HG02981 (cell line): Measurements from ENCODE around the gene GBX1.
A peak's percentile ranks its signal among the peaks of the same experiment; 100 is the strongest.

Experiments
- ATAC-seq: cut with Tn5 transposase; IDR thresholded peaks from one replicate; pipeline ENCODE4 v1.9.1; 2021; ENCODE audit warnings: mild to moderate bottlenecking, moderate library complexity; ENCODE audit not compliant: unreplicated experiment

Gene GBX1

DNA sequence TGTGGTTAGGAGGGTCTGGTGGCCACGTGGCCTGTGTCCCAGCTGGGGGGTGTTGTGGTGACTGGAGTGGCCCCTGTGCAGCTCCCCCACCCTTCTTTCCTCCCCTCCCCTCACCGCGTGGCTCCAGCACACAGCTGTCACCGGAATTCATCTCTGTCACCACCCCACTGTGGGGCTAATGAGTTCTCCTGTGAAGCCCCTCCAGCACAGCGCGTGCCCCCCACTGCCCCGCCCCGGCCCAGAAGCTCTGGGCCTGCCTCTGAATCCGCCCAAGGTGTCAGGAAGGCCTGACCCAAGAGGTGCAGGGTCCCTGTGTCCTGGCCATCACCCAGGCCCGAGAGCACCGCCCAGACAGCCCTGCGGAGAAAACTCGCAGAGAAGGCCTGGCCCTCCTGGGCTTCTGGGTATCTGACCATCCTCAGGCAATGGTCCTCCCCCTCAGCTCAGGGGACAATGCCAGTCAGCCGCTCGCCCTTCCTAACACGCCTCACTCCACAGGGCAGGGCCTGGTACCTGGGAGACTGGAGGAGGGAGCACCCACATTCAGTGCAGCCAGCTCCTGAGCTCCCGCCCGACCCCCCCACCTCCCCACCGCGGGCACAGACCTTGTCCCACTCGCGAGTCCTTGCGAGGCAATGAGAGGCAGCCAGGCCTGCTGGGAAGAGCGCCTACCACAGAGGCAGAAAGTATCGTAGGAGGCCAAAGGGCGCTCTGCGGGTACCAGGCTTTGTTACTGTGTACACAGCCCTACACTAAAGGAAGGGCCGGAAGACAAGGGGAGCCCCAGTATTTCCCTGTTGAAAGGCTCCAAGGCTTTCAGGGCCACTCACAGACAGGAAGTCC lies 38.2 kb downstream of the GBX1 start:
- ATAC-seq = no peak

DNA sequence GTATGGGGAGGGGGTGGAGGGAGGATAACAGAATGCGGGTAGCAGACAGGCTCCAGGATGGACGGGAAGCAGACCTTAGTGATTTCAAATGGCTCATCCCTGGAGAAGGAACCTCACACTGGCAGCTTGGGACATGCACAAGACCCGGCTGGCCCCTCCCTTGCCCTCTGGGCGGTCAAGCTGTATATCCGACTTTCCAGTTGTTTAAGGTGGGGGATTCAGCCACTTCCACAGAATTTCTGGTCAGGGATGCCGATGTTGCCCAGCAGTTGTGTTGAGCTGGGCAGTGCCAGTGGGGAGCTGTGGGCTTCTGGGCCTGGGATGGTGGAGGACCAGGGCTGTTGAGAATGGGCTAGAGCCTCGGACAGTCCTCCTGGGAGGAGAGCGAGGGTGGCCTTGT lies 38.8 kb downstream of the GBX1 start:
- ATAC-seq = no peak

DNA sequence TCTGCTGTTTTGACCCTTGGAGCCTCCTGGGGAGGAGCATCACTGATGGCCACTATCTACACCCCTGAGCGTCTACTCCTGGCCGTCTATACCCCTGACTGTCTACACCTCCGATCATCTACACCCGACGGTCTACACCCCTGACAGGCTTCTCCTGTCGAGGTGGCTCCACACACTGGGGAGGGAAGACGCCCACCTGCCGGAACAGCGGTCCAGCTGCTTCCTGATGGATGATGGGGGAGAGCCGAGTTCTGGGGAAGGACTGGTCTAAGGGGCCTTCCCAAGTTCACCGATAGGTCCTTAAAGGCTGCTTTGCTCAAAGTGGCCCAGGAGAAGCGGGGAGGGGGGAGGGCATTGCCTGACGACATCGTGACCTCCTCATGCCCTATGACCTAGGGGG lies 39.4 kb downstream of the GBX1 start:
- ATAC-seq = no peak

DNA sequence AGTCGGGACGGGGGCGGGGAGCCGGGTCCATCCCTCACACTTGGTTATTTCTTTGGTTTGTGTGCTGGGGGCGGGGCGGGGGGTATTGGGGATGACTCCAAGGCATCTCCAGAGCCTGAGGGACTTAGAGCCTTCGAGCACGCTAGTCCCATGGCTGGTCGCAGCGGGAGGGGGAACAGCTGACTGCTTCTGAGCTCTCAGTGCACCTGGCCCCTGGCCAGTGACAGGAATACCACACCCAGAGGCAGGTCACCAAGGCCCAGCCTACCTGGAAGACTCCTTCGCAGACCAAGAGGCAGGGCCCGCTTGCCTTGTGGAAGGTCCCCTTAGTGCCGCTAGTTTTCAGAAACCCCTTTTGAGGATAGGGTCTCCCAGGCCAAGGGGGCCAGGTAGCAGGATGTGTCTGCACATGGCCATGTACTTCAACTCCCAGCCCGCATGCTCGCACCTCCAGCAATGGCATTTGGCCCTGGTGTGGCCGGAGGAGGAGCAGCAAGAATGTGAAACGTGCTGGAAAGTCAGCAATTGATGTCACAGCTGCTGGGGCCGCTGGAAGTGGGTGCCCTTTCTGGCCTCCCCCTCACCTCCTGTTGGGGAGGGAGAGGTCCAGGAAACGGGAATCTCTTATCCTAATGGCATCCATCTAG lies 40.9 kb downstream of the GBX1 start:
- no peak for ATAC-seq

DNA sequence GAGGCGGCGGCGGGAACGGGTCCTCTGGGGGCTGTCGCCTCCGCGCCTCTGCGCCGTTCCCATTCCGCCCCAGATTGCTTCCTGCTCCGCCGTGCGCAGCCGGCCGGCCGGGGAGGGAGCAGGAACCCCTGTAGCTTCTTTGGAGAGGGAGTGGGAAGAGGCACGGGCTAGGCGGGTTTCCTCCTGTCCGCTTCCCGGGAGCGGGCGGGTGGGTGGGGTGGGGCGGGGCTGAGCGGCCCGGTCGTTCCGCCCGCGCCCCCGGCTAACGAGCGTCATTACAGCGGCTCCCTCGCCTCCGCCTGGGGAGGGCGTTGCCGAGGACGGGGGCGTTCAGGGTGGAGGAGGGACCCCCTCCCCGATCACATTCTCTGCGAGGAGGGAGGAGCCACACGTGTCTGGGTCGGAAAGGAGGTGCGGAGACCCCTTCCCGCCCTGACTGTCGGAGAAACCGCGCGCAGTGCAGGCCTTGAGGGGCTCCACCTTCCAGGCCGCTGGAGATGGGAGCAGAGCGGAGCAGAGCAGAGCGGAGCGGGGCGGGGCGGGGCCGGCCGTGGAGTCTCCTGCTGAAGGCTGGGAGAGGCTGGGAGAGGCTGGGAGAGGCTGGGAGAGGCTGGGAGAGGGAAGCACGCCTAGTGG lies 41.5 kb downstream of the GBX1 start:
- ATAC-seq = no peak

DNA sequence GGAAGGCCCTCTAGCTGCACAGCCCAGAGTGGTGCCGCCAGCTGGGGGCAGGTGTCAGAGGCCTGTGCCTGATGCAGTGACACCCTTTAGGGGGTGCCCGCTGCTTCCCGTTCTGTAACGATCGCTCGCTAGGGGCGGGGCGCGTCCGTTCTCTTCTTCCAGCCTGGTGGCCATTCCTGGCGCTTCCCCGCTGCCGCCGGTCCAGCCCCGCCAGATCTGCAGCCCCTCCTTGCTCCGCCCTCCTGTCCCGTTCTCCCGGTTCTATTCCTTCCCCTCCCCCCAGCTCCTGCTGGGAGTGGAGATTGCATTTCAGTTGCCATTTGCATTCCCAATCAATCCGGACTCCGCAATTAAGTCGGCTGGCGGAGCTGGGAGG lies 42.0 kb downstream of the GBX1 start:
- ATAC-seq = no peak

DNA sequence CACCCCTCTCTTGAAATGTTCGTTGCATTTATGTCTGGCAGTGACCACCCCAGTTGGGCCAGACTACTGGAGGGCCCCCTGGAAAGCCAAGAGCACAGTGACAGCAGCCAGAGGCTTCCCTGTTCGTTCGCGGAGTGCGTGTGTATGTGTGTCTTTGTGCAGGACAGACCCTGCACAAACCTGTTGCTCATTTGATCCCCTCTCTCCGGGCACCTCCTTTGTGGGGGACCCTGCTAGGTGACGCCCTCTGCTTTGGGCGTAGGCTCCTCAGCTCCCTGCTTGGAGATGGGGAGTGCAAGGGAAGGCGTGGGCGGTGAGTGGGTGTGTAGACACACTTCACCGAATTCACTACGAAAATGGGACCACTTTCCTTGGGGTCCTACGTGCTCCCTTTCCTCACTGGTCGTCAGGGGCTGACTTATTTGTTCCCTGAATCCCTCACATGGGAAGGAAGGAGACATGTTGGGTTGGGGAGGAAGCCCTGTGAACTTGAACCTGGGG lies 42.5 kb downstream of the GBX1 start:
- no peak for ATAC-seq

DNA sequence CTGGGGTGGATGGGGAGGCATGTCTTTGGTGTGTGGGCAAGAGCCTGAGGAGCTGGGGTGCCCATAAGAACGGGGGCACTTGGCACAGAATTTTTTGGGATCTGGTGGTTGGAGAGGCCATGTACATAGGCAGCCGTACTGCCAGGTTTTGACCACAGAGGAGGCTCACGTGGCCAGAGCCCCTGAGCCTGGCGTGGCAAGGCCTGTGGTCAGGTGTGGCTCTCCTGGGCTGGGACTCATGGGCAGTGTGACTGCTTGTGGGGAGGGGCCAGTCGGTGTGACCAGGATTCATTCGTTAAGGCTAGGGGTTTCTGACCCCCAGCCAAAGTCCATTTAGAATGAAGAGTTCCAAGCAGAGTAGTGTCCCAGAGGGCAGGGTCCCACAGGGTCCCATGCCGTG lies 43.0 kb downstream of the GBX1 start:
- no peak for ATAC-seq

DNA sequence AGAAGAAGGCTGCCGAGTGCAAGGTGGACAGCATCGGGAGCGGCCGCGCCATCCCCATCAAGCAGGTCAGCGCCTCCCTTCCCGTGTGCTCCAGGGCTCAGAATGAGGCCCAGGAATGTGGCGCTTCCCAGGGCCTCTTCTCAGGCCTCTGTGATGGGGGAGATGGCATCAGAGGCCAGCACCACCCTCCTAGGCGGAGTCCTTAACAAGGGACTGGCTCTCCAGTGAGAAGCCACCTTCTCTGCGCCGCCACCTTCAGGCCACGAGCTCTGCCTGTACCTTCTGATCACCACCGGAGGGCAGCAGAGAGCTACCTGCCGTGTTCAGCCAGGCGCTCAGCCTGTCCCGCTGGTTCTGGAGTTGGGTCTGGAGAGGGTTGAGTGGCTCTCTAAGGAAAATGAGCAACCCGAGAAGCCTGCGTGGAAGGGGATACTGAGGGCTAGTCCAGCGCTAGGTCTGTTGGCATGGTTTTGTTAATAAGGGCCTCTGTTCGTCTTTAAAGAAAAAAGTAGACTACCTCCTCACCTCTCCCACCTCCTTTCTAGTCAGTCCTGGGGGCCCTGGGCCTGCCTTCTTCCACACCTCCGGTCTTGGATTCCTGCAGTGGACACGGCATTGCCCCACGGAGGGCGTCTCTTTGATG lies 43.6 kb downstream of the GBX1 start:
- ATAC-seq = peak; percentile 92

DNA sequence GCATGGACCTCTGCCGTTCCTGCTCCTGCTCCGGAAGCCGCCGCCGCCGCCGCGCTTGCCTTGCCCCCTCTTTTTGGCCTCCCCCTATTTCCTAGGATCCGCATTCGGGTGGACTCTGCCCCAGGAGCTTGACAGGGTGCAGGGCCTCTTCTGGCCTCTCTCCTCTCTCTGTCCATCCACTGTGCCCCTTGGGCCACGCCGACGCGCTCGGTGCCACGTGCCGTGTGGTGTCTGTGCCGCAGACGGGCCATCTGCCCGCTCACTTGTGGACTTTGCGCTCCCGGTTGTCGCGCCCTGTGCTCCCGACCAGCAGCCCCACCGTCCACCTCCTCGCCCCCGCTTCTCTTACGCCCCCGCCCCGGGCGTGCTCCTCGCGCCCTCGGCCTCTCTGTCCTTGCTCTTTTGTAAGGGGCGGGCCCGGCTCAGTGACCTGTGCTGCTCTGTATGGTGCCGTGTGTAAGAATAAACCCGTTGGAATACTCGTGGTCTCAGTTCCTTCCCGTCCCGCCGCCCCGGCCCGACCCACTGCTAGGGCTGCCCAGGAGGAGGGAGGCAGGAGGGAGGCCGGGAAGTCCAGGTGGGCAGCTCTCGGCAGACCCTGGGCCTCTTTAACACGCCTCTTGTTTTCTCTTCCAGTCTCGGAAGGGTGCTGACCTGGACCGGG lies 44.2 kb downstream of the GBX1 start:
- no peak for ATAC-seq

DNA sequence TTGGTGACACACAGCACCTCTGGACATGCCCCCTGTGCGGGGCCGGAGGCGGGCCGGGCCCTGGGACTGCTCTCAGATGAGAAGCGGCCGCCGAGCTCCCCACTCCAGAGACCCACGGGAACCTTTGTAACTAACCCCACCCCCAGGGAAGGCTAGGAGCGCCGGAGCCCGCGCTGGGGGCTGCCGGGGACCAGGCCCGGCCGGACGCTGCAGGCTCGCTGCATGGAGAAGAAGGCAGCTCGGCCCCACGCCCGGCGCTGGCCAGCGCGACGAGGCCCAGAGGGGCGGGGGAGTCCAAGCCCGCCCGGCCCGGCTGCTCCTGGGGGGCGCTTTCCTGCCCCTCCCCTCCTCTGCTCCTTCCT lies 44.7 kb downstream of the GBX1 start:
- ATAC-seq = no peak

DNA sequence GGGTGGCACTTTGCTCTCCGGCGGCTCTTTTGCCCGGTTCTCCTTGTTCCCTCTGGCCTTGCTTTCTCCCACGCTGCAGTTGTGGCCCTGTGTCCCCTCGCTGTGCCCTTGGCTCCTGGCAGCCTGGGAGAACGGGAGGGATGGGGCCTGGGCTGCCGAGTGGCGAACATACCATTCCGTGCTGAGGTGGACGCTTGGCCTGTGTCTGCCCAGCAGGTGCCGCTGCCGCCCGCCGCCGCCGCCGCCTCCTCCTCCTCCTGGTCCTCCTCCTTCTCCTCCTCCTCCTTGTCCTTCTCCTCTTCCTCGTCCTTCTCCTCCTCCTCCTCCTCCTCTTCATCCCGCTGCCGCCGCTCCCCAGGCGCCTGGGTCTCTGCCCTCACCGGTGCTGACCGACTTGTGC lies 45.2 kb downstream of the GBX1 start:
- no peak for ATAC-seq

DNA sequence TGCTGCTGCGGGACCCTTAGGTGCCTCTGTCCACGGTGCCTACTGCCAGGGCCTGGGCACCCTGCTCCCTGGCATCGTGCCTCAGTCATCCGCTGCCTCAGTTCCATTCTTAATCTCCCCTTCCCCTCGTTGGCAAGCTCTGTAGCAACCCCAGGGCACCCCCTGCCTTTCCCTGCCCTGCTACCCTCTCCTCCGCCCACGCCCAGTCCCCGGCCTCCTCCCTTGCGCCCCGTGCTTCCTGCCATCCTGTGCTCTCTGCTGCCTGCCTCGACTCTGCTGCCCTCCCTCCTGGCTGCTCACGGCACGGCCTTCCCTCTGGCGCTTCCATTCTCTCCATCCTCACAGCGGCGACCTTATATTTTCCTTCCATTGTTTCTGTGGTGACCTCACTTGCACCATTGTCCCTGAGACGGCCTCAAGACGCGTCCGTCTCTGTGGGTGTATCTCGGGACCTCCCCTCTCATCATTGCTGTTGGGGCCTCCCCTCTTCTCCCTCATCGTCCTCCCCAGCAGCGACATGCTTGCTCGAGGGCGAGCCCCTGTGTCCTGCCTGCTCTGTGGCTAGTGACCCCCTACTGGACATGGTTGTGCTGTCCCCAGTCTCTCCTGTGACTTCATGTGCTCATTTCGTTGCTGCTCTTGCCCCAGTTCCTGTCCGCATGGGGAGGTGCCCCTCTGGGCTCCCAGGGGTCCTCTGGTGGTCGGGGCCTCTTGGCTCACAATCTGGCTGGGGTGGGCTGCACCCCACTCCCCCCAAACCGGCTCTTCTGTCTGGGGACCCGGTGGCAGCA lies 45.9 kb downstream of the GBX1 start:
- no peak for ATAC-seq

DNA sequence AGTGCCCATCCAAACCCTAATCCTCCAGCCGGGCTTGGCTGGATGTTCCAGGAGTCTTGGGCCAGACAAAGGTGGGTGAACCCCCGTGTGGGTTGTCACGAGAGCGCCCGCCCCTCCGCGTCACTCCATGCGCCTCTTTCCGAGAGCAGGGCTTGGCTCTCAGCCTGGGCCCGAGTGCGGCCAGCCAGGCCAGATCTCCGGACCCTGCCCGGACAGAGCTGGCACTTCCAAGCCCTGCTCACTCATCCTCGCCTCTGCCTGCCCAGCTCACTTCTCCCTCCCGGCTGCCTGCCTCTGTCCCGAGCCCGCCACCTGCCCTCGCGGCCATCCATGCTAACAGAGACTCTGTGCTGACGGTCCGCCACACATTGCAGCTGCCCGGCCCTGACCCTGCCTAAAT lies 46.6 kb downstream of the GBX1 start:
- no peak for ATAC-seq

DNA sequence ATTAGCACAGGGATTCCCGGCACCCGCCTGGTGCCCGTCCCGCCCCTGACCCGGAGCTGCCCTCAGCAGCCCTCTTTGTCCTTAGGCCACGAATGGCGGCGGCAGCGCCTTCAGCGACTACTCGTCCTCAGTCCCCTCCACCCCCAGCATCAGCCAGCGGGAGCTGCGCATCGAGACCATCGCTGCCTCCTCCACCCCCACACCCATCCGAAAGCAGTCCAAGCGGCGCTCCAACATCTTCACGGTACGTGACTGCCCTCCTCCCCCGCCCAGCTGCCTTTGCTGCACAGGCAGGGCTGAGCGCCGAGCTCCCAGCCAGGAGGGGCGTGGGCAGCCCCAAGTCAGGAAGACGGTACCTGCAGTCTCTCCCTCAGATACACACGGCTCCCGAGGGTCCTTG lies 47.6 kb downstream of the GBX1 start:
- ATAC-seq = no peak

DNA sequence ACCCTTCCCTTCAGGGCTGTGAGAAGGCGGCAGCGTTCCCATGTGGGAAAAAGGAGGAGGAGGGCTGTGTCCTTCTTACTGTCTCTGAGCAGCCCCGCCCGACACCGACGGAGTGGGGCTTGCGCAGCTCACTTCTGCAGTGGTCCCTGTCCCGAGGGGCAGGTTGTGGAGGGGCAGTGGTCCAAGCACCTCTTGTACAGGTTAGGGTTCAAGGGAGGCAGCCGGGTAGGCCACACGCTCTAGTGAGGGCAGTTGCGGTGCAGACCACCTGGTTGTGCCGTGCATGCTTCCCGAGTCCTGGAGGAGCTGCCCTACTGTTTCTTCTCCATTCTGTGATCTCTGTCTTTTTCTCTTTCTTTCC lies 48.5 kb downstream of the GBX1 start:
- no peak for ATAC-seq

DNA sequence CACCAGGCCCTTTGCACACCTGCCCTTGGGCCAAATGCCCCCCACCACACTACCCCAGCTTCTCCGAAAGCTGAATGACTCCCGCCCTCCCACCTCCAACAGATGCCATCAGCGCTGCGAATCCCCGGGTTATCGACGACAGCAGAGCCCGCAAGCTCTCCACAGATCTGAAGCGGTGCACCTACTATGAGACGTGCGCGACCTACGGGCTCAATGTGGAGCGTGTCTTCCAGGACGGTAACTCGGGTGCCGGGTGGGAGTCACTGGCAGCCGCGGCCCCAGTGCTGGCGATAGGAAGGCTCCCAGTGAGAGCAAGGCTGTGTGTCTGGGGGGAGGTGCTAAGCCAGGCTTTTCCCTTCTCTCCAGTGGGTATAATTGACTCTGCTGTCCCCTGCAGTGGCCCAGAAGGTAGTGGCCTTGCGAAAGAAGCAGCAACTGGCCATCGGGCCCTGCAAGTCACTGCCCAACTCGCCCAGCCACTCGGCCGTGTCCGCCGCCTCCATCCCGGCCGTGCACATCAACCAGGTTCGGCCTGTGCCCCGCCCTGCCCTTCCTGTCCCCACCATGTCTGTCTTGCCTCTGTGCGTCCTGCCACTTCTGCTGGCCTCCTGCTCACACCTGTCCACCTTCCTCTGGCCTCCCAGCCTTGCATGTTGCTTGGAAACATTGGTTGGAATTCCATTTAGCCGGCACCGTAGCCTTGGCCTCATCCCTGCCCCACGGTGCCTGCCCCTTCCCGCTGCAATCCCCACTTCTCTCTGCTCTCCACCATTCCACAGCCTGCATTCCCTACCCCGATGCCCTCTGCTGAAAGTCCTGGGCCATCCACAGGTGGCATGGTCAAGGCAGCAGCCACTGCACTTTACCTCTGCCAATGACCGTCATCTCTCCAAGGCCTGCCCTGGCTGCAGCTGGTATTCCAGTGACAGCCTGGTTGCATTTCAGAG lies 49.1 kb downstream of the GBX1 start:
- no peak for ATAC-seq

DNA sequence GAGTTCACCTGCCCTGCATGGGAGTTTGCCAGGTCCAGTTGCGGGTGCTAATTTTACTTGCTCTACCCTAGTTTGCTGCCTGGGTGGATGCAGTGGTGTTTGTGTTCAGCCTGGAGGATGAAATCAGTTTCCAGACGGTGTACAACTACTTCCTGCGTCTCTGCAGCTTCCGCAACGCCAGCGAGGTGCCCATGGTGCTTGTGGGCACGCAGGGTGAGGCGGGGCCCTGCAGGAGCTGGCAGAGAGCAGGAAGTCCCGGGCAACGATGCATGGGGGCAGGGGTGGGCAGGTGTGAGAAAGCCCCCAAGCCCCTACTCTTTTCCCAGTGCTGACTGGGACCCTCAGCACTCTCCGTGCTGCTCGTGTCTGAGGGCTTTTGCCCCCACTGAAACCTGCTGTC lies 49.9 kb downstream of the GBX1 start:
- no peak for ATAC-seq
